ENCODE results near the gene TBC1D1. TPM values are rescaled to one million over a fixed set of nuclear protein-coding genes. Genes with fewer than 3 reads are reported as not detected.

TBC1D1 gene
- total and polyA plus RNA-seq, 2 of the 8 experiments (the other 6 are each of a cell fraction or from before 2014, with no cell fraction given), result 96.9 to 162 TPM

GRCh38 chr4:37990731-37991245 lies 99.9 kb downstream of the TBC1D1 start:
- Histone ChIP-seq H2BK120ac (replicated peaks; ENCODE audit: low read depth, low read length) (no peak overlapping the region), H3K79me2 (ENCODE audit: control insufficient read depth in 1 of 2, insufficient read depth in 2 of 2, low read length in 2 of 2) (peaks cover 0 to 62% of the 10 kb centered on the region in 2 experiments; a peak in 3 of 4 replicates), H3K23ac (ENCODE audit: insufficient read length) (no peak overlapping the region), H3K4me2 (ENCODE audit: insufficient read depth in 1 of 2, low read depth in 2 of 2, low read length in 2 of 2) (no peak overlapping the region), H2BK15ac (ENCODE audit: low read length) (no peak overlapping the region), H3K9me3 (ENCODE audit: insufficient read depth in 2 of 2, low read depth in 1 of 2, low read length in 1 of 2) (no peaks in the 10 kb centered on the region), H3K23me2 (ENCODE audit: low read depth, low read length) (no peaks in the 10 kb centered on the region), H2BK12ac (ENCODE audit: low read depth, low read length) (peak overlapping the region; percentile 82; the same call in 1 of the 2 replicates), H4K91ac (replicated peaks; ENCODE audit: insufficient read length, low read length) (no peak overlapping the region), H2BK20ac (ENCODE audit: low read length) (no peak overlapping the region), H3K4ac (replicated peaks; ENCODE audit: insufficient read length, low read depth, low read length) (no peak overlapping the region), H3K14ac (ENCODE audit: insufficient read length) (no peak overlapping the region), H4K5ac (ENCODE audit: insufficient read length, low read depth, low read length) (no peak overlapping the region), H3K79me1 (ENCODE audit: low read depth, low read length) (peaks cover 5% of the 10 kb centered on the region), H3K27me3 (replicated peaks in 1 of 4; ENCODE audit: control insufficient read depth in 3 of 4, extremely low read depth in 1 of 4, insufficient read depth in 3 of 4, low read length in 3 of 4) (no peaks in the 10 kb centered on the region), H3K18ac (ENCODE audit: extremely low read depth, low read length) (no peak overlapping the region), H4K8ac (ENCODE audit: extremely low read depth, insufficient read depth, low read length) (no peak overlapping the region), H2AFZ (ENCODE audit: low read length) (no peak overlapping the region), H4K20me1 (replicated peaks in 1 of 2; ENCODE audit: control insufficient read depth in 1 of 2, insufficient read depth in 2 of 2, low read length in 2 of 2) (no peaks in the 10 kb centered on the region), H3K36me3 (ENCODE audit: control insufficient read depth in 2 of 4, insufficient read depth in 4 of 4, low read length in 3 of 4) (no peaks in the 10 kb centered on the region), H3K27ac (ENCODE audit: low read depth, low read length) (no peak overlapping the region), H3K4me1 (replicated peaks in 1 of 4; ENCODE audit: control insufficient read depth in 3 of 4, insufficient read depth in 4 of 4, low read length in 3 of 4) (peaks cover 19 to 42% (median 34%) of the 10 kb centered on the region in 4 experiments), H2AK5ac (ENCODE audit: low read depth, low read length) (peak overlapping the region; percentile 27), H3K9ac (replicated peaks in 1 of 4; ENCODE audit: extremely low read depth in 1 of 4, low read depth in 3 of 4, low read length in 3 of 4) (no peak overlapping the region; a peak in 2 of 7 replicates), H3K4me3 (ENCODE audit: extremely low read depth in 1 of 4, insufficient read depth in 2 of 4, low read depth in 3 of 4, low read length in 4 of 4) (no peak overlapping the region), H2BK5ac (ENCODE audit: low read depth, low read length) (no peak overlapping the region), H3K56ac (replicated peaks; ENCODE audit: insufficient read length, low read depth, low read length) (no peak overlapping the region)
- no peak for FAIRE-seq
- 82% methylated on average over 5 of the region's 5 CpGs; no CpG with 5 or more reads in 1 of the 2 experiments for WGBS, 2 experiments (ENCODE audit: extremely low coverage in 1 of 2, insufficient coverage in 1 of 2, insufficient read length in 1 of 2, insufficient replicate concordance in 2 of 2, low coverage in 1 of 2, low lambda C conversion rate in 2 of 2, missing lambda C conversion rate in 1 of 2)
- CTCF ChIA-PET (ENCODE audit: partially characterized antibody), result interaction anchor here (1.2 to 1.9 kb wide), 2 partner anchors 15 to 23 kb away, joined by 3 to 4 read pairs; no protein-coding TSS in a partner anchor
- peak in 1 of 2 experiments; percentile 26 for DNase-seq (ENCODE audit: low read depth in 1 of 2, low spot score in 2 of 2)
- POLR2A ChIA-PET (ENCODE audit: partially characterized antibody), result interaction anchor here (4.2 kb wide), 1 partner anchor 13 kb away, joined by 26 read pairs; no protein-coding TSS in a partner anchor
- TF ChIP-seq EZH2 (IDR thresholded peaks at IDR 0.05; ENCODE audit: low read depth, low read length, severe bottlenecking) (no peak), POLR2AphosphoS5 (IDR thresholded peaks at IDR 0.05; ENCODE audit: low read depth, low read length) (no peak), YY1 (IDR thresholded peaks at IDR 0.05; ENCODE audit: low read depth, low read length) (no peak), SUZ12 (IDR thresholded peaks at IDR 0.05; ENCODE audit: low read length) (no peak), KDM4A (IDR thresholded peaks at IDR 0.05; ENCODE audit: low read depth, low read length, severe bottlenecking) (no peak), SIN3A (conservative IDR thresholded peaks at IDR 0.05 in 1 of 2, IDR thresholded peaks at IDR 0.05 in 1 of 2; ENCODE audit: low read depth in 1 of 2, low read length in 2 of 2) (no peak), TAF1 (IDR thresholded peaks at IDR 0.05; ENCODE audit: low read depth, low read length) (no peak), RFX5 (IDR thresholded peaks at IDR 0.05; ENCODE audit: borderline replicate concordance, low read depth, low read length) (no peak)
- TF ChIP-seq, protein P1, sequence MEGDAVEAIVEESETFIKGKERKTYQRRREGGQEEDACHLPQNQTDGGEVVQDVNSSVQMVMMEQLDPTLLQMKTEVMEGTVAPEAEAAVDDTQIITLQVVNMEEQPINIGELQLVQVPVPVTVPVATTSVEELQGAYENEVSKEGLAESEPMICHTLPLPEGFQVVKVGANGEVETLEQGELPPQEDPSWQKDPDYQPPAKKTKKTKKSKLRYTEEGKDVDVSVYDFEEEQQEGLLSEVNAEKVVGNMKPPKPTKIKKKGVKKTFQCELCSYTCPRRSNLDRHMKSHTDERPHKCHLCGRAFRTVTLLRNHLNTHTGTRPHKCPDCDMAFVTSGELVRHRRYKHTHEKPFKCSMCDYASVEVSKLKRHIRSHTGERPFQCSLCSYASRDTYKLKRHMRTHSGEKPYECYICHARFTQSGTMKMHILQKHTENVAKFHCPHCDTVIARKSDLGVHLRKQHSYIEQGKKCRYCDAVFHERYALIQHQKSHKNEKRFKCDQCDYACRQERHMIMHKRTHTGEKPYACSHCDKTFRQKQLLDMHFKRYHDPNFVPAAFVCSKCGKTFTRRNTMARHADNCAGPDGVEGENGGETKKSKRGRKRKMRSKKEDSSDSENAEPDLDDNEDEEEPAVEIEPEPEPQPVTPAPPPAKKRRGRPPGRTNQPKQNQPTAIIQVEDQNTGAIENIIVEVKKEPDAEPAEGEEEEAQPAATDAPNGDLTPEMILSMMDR (IDR thresholded peaks at IDR 0.05; ENCODE audit: control extremely low read depth in 1 of 3, insufficient read depth in 1 of 3, low read depth in 1 of 3, low read length in 3 of 3), result no peak
- TF ChIP-seq, protein P2, sequence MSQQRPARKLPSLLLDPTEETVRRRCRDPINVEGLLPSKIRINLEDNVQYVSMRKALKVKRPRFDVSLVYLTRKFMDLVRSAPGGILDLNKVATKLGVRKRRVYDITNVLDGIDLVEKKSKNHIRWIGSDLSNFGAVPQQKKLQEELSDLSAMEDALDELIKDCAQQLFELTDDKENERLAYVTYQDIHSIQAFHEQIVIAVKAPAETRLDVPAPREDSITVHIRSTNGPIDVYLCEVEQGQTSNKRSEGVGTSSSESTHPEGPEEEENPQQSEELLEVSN (IDR thresholded peaks at IDR 0.05), result no peak
